ENCODE data around the gene C1orf210. TPM values are rescaled to one million over a fixed set of nuclear protein-coding genes. Genes with fewer than 3 reads are reported as not detected.

The C1orf210 gene
- polyA plus RNA-seq, 1 experiment = not detected

GRCh38 chr1:43315963-43316737 lies 30.8 kb upstream of the C1orf210 start:
- POLR2A ChIA-PET = no interaction called here
- Histone ChIP-seq H3K9me3 (ENCODE audit: control insufficient read depth, insufficient read depth, low read length) (no peaks in the 10 kb centered on the region; the same call in 1 of the 2 replicates), H3K27me3 (ENCODE audit: control insufficient read depth, insufficient read depth, low read length) (no peaks in the 10 kb centered on the region), H3K4me3 (ENCODE audit: low read depth, low read length) (no peak overlapping the region), H3K27ac (ENCODE audit: low read depth, low read length) (peak overlapping the region; percentile 11)
- no peak for DNase-seq (ENCODE audit: low read depth, low spot score)
- no peak for TF ChIP-seq CTCF (IDR thresholded peaks at IDR 0.05; ENCODE audit: low read depth, low read length)
- CTCF ChIA-PET = interaction anchor here (1.1 kb wide), 1 partner anchor 34 kb away, joined by 4 read pairs; no protein-coding TSS in a partner anchor

- POLR2A ChIA-PET = no interaction called here
- Histone ChIP-seq H3K4me3 (ENCODE audit: low read depth, low read length) (no peak overlapping the region), H3K27me3 (ENCODE audit: control insufficient read depth, insufficient read depth, low read length) (no peaks in the 10 kb centered on the region), H3K9me3 (ENCODE audit: control insufficient read depth, insufficient read depth, low read length) (no peaks in the 10 kb centered on the region; the same call in 1 of the 2 replicates), H3K27ac (ENCODE audit: low read depth, low read length) (no peak overlapping the region)
- CTCF ChIA-PET = no interaction called here
- no peak for DNase-seq (ENCODE audit: low read depth, low spot score)
- no peak for TF ChIP-seq CTCF (IDR thresholded peaks at IDR 0.05; ENCODE audit: low read depth, low read length)
Observed at GRCh38 chr1:43315481-43315880, 30.1 kb upstream of the C1orf210 start.

- Histone ChIP-seq H3K9me3 (ENCODE audit: control insufficient read depth, insufficient read depth, low read length) (no peaks in the 10 kb centered on the region; the same call in 1 of the 2 replicates), H3K27me3 (ENCODE audit: control insufficient read depth, insufficient read depth, low read length) (no peaks in the 10 kb centered on the region), H3K4me3 (ENCODE audit: low read depth, low read length) (no peak overlapping the region), H3K27ac (ENCODE audit: low read depth, low read length) (no peak overlapping the region)
- POLR2A ChIA-PET = no interaction called here
- TF ChIP-seq CTCF (IDR thresholded peaks at IDR 0.05; ENCODE audit: low read depth, low read length) = no peak
- DNase-seq (ENCODE audit: low read depth, low spot score) = no peak
- CTCF ChIA-PET = no interaction called here
Observed at GRCh38 chr1:43314233-43314632, 28.9 kb upstream of the C1orf210 start.

- Histone ChIP-seq H3K27ac (ENCODE audit: low read depth, low read length) (no peak overlapping the region), H3K27me3 (ENCODE audit: control insufficient read depth, insufficient read depth, low read length) (no peaks in the 10 kb centered on the region), H3K9me3 (ENCODE audit: control insufficient read depth, insufficient read depth, low read length) (no peaks in the 10 kb centered on the region; the same call in 1 of the 2 replicates), H3K4me3 (ENCODE audit: low read depth, low read length) (no peak overlapping the region)
- no peak for TF ChIP-seq CTCF (IDR thresholded peaks at IDR 0.05; ENCODE audit: low read depth, low read length)
- ChIA-PET CTCF (no interaction called here), POLR2A (no interaction called here)
- no peak for DNase-seq (ENCODE audit: low read depth, low spot score)
Observed at GRCh38 chr1:43313771-43314170, 28.4 kb upstream of the C1orf210 start.

- no peaks in the 10 kb centered on the region; the same call in 1 of the 2 replicates for H3K9me3 ChIP-seq (ENCODE audit: control insufficient read depth, insufficient read depth, low read length)
- DNase-seq (ENCODE audit: low read depth, low spot score) = no peak
- no peak overlapping the region for H3K4me3 ChIP-seq (ENCODE audit: low read depth, low read length)
- H3K27ac ChIP-seq (ENCODE audit: low read depth, low read length) = no peak overlapping the region
- CTCF ChIA-PET = no interaction called here
- no peaks in the 10 kb centered on the region for H3K27me3 ChIP-seq (ENCODE audit: control insufficient read depth, insufficient read depth, low read length)
- POLR2A ChIA-PET = no interaction called here
- no peak for TF ChIP-seq CTCF (IDR thresholded peaks at IDR 0.05; ENCODE audit: low read depth, low read length)
Observed at GRCh38 chr1:43312663-43313515, 27.5 kb upstream of the C1orf210 start.

Measured in AG04450 (cell line).